B cell (primary cell): ENCODE measurements around the gene RPL18. TPM values are rescaled to one million over a fixed set of nuclear protein-coding genes. Genes with fewer than 3 reads are reported as not detected.

Experiments used
- ATAC-seq: fragments of 200-7000 bp; cut with Tn5 transposase; one replicate; pipeline ENCODE4 v1.10.0; 2021; ENCODE audit warnings: low read depth, mild to moderate bottlenecking, moderate number of reproducible peaks, moderate library complexity
- CTCF ChIA-PET: fragments of 350-600 bp; sonication (Branson Sonifier 250); formaldehyde crosslinking; loops from one replicate; lab custom pipeline; 2021; ENCODE audit warnings: antibody characterized with exemption, inconsistent platforms; lab: Charles Lee
- POLR2A ChIA-PET: fragments of 350-600 bp; sonication (Branson Sonifier 250); formaldehyde crosslinking; loops from one replicate; lab custom pipeline; 2021; ENCODE audit warnings: antibody characterized with exemption; lab: Charles Lee
- DNase-seq: peaks from one replicate; pipeline ENCODE4 v3.0.0; 2013
- H2AFZ ChIP-seq: 2 replicates; pipeline ENCODE4 v1.6.1; 2012; ENCODE audit warnings: mild to moderate bottlenecking, low read depth, low read length; ENCODE audit not compliant: insufficient read depth, poor library complexity, severe bottlenecking
- H3K27ac ChIP-seq, 2 donors: 1 replicate in 1 of 2; 2 replicates in 1 of 2; pipeline ENCODE4 v1.5.1; 2012 to 2013; ENCODE audit warnings: low read length in 2 of 2, mild to moderate bottlenecking in 2 of 2, moderate library complexity in 1 of 2
- H3K27me3 ChIP-seq, 4 experiments: fragments of 200-600 bp in 1 of 4; sonication (generic) in 1 of 4; replicated peaks in 1 of 4; 1 replicate in 2 of 4; 2 replicates in 2 of 4; pipeline versions ENCODE4 v1.6.1 to v1.7.0; 2013 to 2016; ENCODE audit warnings: low read length in 3 of 4, mild to moderate bottlenecking in 2 of 4, mixed read lengths in 1 of 4, moderate library complexity in 1 of 4; ENCODE audit not compliant: insufficient read depth in 4 of 4, control insufficient read depth in 3 of 4; ENCODE audit errors: control extremely low read depth in 1 of 4
- H3K36me3 ChIP-seq, 2 experiments: replicated peaks in 1 of 2; 1 replicate in 1 of 2; 2 replicates in 1 of 2; pipeline versions ENCODE4 v1.6.1 to v1.7.1; 2013; ENCODE audit warnings: low read length in 1 of 2; ENCODE audit not compliant: insufficient read depth in 2 of 2, control insufficient read depth in 1 of 2; ENCODE audit errors: control extremely low read depth in 1 of 2, extremely low read depth in 1 of 2
- H3K4me1 ChIP-seq, 2 donors: fragments of 200-600 bp in 1 of 2; sonication (generic) in 1 of 2; 1 replicate in 1 of 2; 2 replicates in 1 of 2; pipeline versions ENCODE4 v1.5.1 to v1.6.1; 2013 to 2017; ENCODE audit warnings: low read length in 2 of 2; ENCODE audit not compliant: control insufficient read depth in 2 of 2, insufficient read depth in 2 of 2
- H3K4me2 ChIP-seq: replicated peaks from 2 replicates; pipeline ENCODE3; 2012; ENCODE audit warnings: mild to moderate bottlenecking, low read depth, low read length; ENCODE audit not compliant: poor library complexity, severe bottlenecking
- H3K4me3 ChIP-seq, 5 experiments: fragments of 200-600 bp in 1 of 5; sonication (generic) in 1 of 5; 1 replicate in 3 of 5; 2 replicates in 2 of 5; pipeline versions ENCODE4 v1.5.1 to v1.7.0; 2011 to 2016; ENCODE audit warnings: low read length in 4 of 5, mild to moderate bottlenecking in 4 of 5, low read depth in 2 of 5, control low read depth in 1 of 5, moderate library complexity in 1 of 5; ENCODE audit not compliant: insufficient read depth in 1 of 5; ENCODE audit errors: control extremely low read depth in 1 of 5, extremely low read depth in 1 of 5
- H3K79me2 ChIP-seq: fragments of 200-600 bp; sonication (generic); one replicate; pipeline ENCODE4 v1.6.0; 2016; ENCODE audit warnings: low read length; ENCODE audit not compliant: control insufficient read depth, insufficient read depth
- H3K9ac ChIP-seq: fragments of 200-600 bp; sonication (generic); 2 replicates; pipeline ENCODE4 v1.6.1; 2017; ENCODE audit warnings: mild to moderate bottlenecking, low read length, moderate library complexity
- H3K9me3 ChIP-seq, 3 donors: one replicate each; pipeline versions ENCODE4 v1.6.1 to v1.7.1; 2013; ENCODE audit warnings: low read length in 2 of 3; ENCODE audit not compliant: control insufficient read depth in 2 of 3, insufficient read depth in 1 of 3; ENCODE audit errors: control extremely low read depth in 1 of 3
- H4K20me1 ChIP-seq: 2 replicates; pipeline ENCODE4 v1.6.0; 2012; ENCODE audit warnings: mild to moderate bottlenecking, low read length; ENCODE audit not compliant: insufficient read depth, control insufficient read depth, poor library complexity, severe bottlenecking
- H3K27ac Mint-ChIP-seq: one replicate; pipeline ENCODE4 v1.8.0; 2021; ENCODE audit warnings: mixed read lengths
- H3K27me3 Mint-ChIP-seq: one replicate; pipeline ENCODE4 v1.8.0; 2021; ENCODE audit warnings: mixed read lengths
- H3K4me1 Mint-ChIP-seq: one replicate; pipeline ENCODE4 v1.8.0; 2021; ENCODE audit warnings: mixed read lengths
- H3K4me3 Mint-ChIP-seq: one replicate; pipeline ENCODE4 v1.8.0; 2021; ENCODE audit warnings: mixed read lengths
- H3K9me3 Mint-ChIP-seq: one replicate; pipeline ENCODE4 v1.8.0; 2022; ENCODE audit warnings: mixed read lengths; ENCODE audit not compliant: insufficient read depth
- CTCF ChIP-seq: fragments of 200-600 bp; IDR thresholded peaks from one replicate; pipeline ENCODE4 v1.8.0; 2022; ENCODE audit warnings: antibody characterized with exemption, mild to moderate bottlenecking
- EZH2 ChIP-seq: IDR thresholded peaks from 2 replicates; pipeline ENCODE4 v1.6.1; 2012; ENCODE audit warnings: borderline replicate concordance, low read depth, mild to moderate bottlenecking, moderate library complexity, low read length; ENCODE audit not compliant: insufficient read depth, poor library complexity, severe bottlenecking
- WGBS: methylation state at CpG from one replicate; pipeline ENCODE4 v1.1.5; 2013; ENCODE audit warnings: missing lambda C conversion rate; ENCODE audit not compliant: insufficient coverage; 5-methylcytosine and 5-hydroxymethylcytosine counted together
- intact Hi-C: fragments of 100-400 bp; cut with micrococcal nuclease; formaldehyde crosslinking; loops from one replicate; pipeline ENCODE4 v1.10.0; 2022
- polyA plus RNA-seq: library from polyadenylated mRNA; depleted of rRNA; stranded (reverse); fragments of >200 nt; gene quantifications from 2 replicates; pipeline ENCODE4 v1.2.3, GENCODE V29; 2012
- total RNA-seq, 2 donors: library from RNA; stranded (reverse); fragments of 120-200 nt in 1 of 2; gene quantifications; 1 replicate in 1 of 2; 2 replicates in 1 of 2; pipeline versions ENCODE4 v1.2.3 to v1.2.4, GENCODE V29; 2013 to 2022

Gene RPL18
- total and polyA plus RNA-seq, 2 donors (not counting 1 experiment from before 2014, with no cell fraction given) = 2,248 to 4,393 TPM

GRCh38 chr19:48645620-48646000 lies 26.6 kb upstream of the RPL18 start:
- Mint-ChIP-seq H3K27ac (peak overlapping the region; percentile 98), H3K4me3 (peak overlapping the region; percentile 96), H3K4me1 (peaks cover 49% of the 10 kb centered on the region), H3K9me3 (no peaks in the 10 kb centered on the region), H3K27me3 (no peaks in the 10 kb centered on the region)
- ChIA-PET POLR2A (interaction anchor here (0.6 to 2.4 kb wide), 14 partner anchors 8 to 1198 kb away, joined by 3 to 22 read pairs (median 5); partner anchors contain the start of genes DBP, GYS1, RPL18 and RUVBL2), CTCF (interaction anchor here (0.6 to 3.5 kb wide), 23 partner anchors 9 to 325 kb away, joined by 3 to 51 read pairs (median 5); partner anchors contain the start of genes DBP, HSD17B14, RPL18 and SPHK2)
- Histone ChIP-seq H3K27me3 (no peaks in the 10 kb centered on the region), H3K79me2 (peaks cover 45% of the 10 kb centered on the region), H3K4me3 (peak overlapping the region; percentile 52 to 95 (median 75)), H3K36me3 (no peaks in the 10 kb centered on the region), H4K20me1 (no peaks in the 10 kb centered on the region), H3K9ac (peak overlapping the region; percentile 87), H3K9me3 (peaks cover 0 to 8% (median 0%) of the 10 kb centered on the region in 3 donors), H3K27ac (peak overlapping the region; percentile 74 to 80), H3K4me1 (peaks cover 23 to 45% of the 10 kb centered on the region in 2 donors), H2AFZ (peak overlapping the region; percentile 97), H3K4me2 (peak overlapping the region; percentile 99)
- WGBS = under 1% methylated on average over 6 of the region's 6 CpGs
- ATAC-seq (no peak), DNase-seq (no peak)
- no peak for TF ChIP-seq CTCF
- no peak for TF ChIP-seq EZH2
- intact Hi-C loops = no loop called here
